Measurements from ENCODE around the gene MS4A18. TPM values are rescaled to one million over a fixed set of nuclear protein-coding genes. Genes with fewer than 3 reads are reported as not detected.

MS4A18 gene
- total RNA-seq, 2 donors from 2014 or later: not detected

- intact Hi-C loops (cut with DNase I): no loop called here
- Histone ChIP-seq H3K4me3 (no peak overlapping the region), H3K4me1 (peaks cover 9% of the 10 kb centered on the region), H3K9me3 (no peaks in the 10 kb centered on the region), H3K36me3 (replicated peaks in 1 of 2; ENCODE audit: insufficient read depth in 1 of 2, low read depth in 2 of 2) (no peaks in the 10 kb centered on the region), H3K27me3 (no peaks in the 10 kb centered on the region), H3K27ac (no peak overlapping the region)
- no peak for TF ChIP-seq POLR2A (IDR thresholded peaks at IDR 0.05)
- no peak for TF ChIP-seq CTCF (IDR thresholded peaks at IDR 0.05)
- no peak for ATAC-seq
- DNase-seq: peak in 3 of 4 donors; percentile 31 to 57 (median 35)
- 5 to 18% methylated on average over 2 of the region's 2 CpGs for WGBS, 2 donors
Observed at GRCh38 chr11:60777572-60777971, 53.1 kb downstream of the MS4A18 start.

GRCh38 chr11:60780065-60780464 lies 55.5 kb downstream of the MS4A18 start:
- no peak for DNase-seq
- TF ChIP-seq CTCF (IDR thresholded peaks at IDR 0.05): no peak
- TF ChIP-seq POLR2A (IDR thresholded peaks at IDR 0.05): no peak
- 73 to 75% methylated on average over 2 of the region's 2 CpGs for WGBS, 2 donors
- H3K36me3 ChIP-seq (replicated peaks in 1 of 2; ENCODE audit: insufficient read depth in 1 of 2, low read depth in 2 of 2): no peaks in the 10 kb centered on the region
- H3K9me3 ChIP-seq: no peaks in the 10 kb centered on the region
- no peak overlapping the region for H3K4me3 ChIP-seq
- H3K4me1 ChIP-seq: peaks cover 8% of the 10 kb centered on the region
- no peak overlapping the region for H3K27ac ChIP-seq
- no peaks in the 10 kb centered on the region for H3K27me3 ChIP-seq
- no peak for ATAC-seq
- intact Hi-C loops (cut with DNase I): no loop called here

GRCh38 chr11:60780774-60781173 lies 56.3 kb downstream of the MS4A18 start:
- H3K9me3 ChIP-seq: no peaks in the 10 kb centered on the region
- DNase-seq (no peak), ATAC-seq (no peak)
- no peaks in the 10 kb centered on the region for H3K36me3 ChIP-seq (replicated peaks in 1 of 2; ENCODE audit: insufficient read depth in 1 of 2, low read depth in 2 of 2)
- H3K4me1 ChIP-seq: peaks cover under 1% of the 10 kb centered on the region
- no peak overlapping the region for H3K27ac ChIP-seq
- TF ChIP-seq CTCF (IDR thresholded peaks at IDR 0.05) (no peak), POLR2A (IDR thresholded peaks at IDR 0.05) (no peak)
- H3K27me3 ChIP-seq: no peaks in the 10 kb centered on the region
- intact Hi-C loops (cut with DNase I): no loop called here
- no peak overlapping the region for H3K4me3 ChIP-seq

GRCh38 chr11:60781286-60781980 lies 56.9 kb downstream of the MS4A18 start:
- Histone ChIP-seq H3K36me3 (replicated peaks in 1 of 2; ENCODE audit: insufficient read depth in 1 of 2, low read depth in 2 of 2) (no peaks in the 10 kb centered on the region), H3K27me3 (no peaks in the 10 kb centered on the region), H3K4me1 (no peaks in the 10 kb centered on the region), H3K27ac (no peak overlapping the region), H3K9me3 (no peaks in the 10 kb centered on the region), H3K4me3 (no peak overlapping the region)
- DNase-seq (no peak), ATAC-seq (no peak)
- 70 to 72% methylated on average over 7 of the region's 7 CpGs for WGBS, 2 donors
- TF ChIP-seq CTCF (IDR thresholded peaks at IDR 0.05) (no peak), POLR2A (IDR thresholded peaks at IDR 0.05) (no peak)
- intact Hi-C loops (cut with DNase I): no loop called here

- no peak for TF ChIP-seq CTCF (IDR thresholded peaks at IDR 0.05)
- no peak for TF ChIP-seq POLR2A (IDR thresholded peaks at IDR 0.05)
- Histone ChIP-seq H3K36me3 (replicated peaks in 1 of 2; ENCODE audit: insufficient read depth in 1 of 2, low read depth in 2 of 2) (no peaks in the 10 kb centered on the region), H3K27me3 (no peaks in the 10 kb centered on the region), H3K27ac (no peak overlapping the region), H3K4me1 (no peaks in the 10 kb centered on the region), H3K9me3 (no peaks in the 10 kb centered on the region), H3K4me3 (no peak overlapping the region)
- ATAC-seq: no peak
- DNase-seq: no peak
- intact Hi-C loops (cut with DNase I): no loop called here
- 90 to 93% methylated on average over 4 of the region's 4 CpGs for WGBS, 2 donors
Observed at GRCh38 chr11:60781981-60782316, 57.4 kb downstream of the MS4A18 start.

All from body of pancreas (tissue), 4 donors.